Right lobe of liver (tissue), 6 donors: ENCODE data around the gene OAF. TPM values are rescaled to one million over a fixed set of nuclear protein-coding genes. Genes with fewer than 3 reads are reported as not detected.

Experiments used
- ATAC-seq, 4 donors: fragments of 200-7000 bp; cut with Tn5 transposase; one replicate each; pipeline ENCODE4 v1.9.1; 2020; ENCODE audit warnings: mild to moderate bottlenecking in 4 of 4, moderate library complexity in 4 of 4
- DNase-seq, 3 donors: peaks; one replicate each; pipeline ENCODE4 v3.0.0-alpha.2; 2020
- H3K27ac ChIP-seq, 3 donors: fragments of 200-600 bp; one replicate each; pipeline ENCODE4 v1.8.0; 2022
- H3K27me3 ChIP-seq, 2 donors: fragments of 200-600 bp; one replicate each; pipeline ENCODE4 v1.8.0; 2022
- H3K36me3 ChIP-seq, 4 donors: fragments of 200-600 bp; sonication (generic) in 1 of 4; one replicate each; pipeline versions ENCODE4 v1.5.1 to v1.8.0; 2017 to 2022; ENCODE audit warnings: control low read depth in 1 of 4
- H3K4me1 ChIP-seq, 4 donors: fragments of 200-600 bp; sonication (generic) in 1 of 4; one replicate each; pipeline versions ENCODE4 v1.5.1 to v1.8.0; 2017 to 2022; ENCODE audit warnings: control low read depth in 1 of 4
- H3K4me3 ChIP-seq, 3 donors: fragments of 200-600 bp; one replicate each; pipeline ENCODE4 v1.8.0; 2022
- H3K9me3 ChIP-seq, 4 donors: fragments of 200-600 bp; sonication (generic) in 1 of 4; one replicate each; pipeline versions ENCODE4 v1.5.1 to v1.8.0; 2017 to 2022; ENCODE audit warnings: control low read depth in 1 of 4
- CTCF ChIP-seq, 4 donors: fragments of 200-600 bp in 3 of 4; fragments of 450-650 bp in 1 of 4; IDR thresholded peaks; one replicate each; pipeline versions ENCODE4 v1.5.1 to v1.8.0; 2016 to 2022; ENCODE audit warnings: antibody characterized with exemption in 4 of 4, mild to moderate bottlenecking in 2 of 4
- POLR2A ChIP-seq: fragments of 450-650 bp; IDR thresholded peaks from one replicate; pipeline ENCODE4 v1.6.1; 2017; ENCODE audit warnings: antibody characterized with exemption, mild to moderate bottlenecking
- WGBS: methylation state at CpG from one replicate; pipeline ENCODE4 v1.1.6; 2018; ENCODE audit warnings: low coverage, low lambda C conversion rate; ENCODE audit not compliant: insufficient coverage; ENCODE audit errors: missing lambda C conversion rate; 5-methylcytosine and 5-hydroxymethylcytosine counted together
- intact Hi-C, 2 donors: fragments of 100-400 bp; cut with DNase I; formaldehyde crosslinking; loops; one replicate each; pipeline versions ENCODE4 v1.11.2 to v1.14.1; 2022
- total RNA-seq, 6 experiments: library from RNA; depleted of rRNA in 2 of 6; stranded (reverse); fragments of >200 nt in 2 of 6; fragmentation: NEBNext Ultra II Directional in 3 of 6; extraction: Animal tissue kit (Norgen Biotek cat#: 25700) in 3 of 6; gene quantifications; one replicate each; pipeline versions ENCODE4 v1.1.0 to v1.2.4, GENCODE V29; 2016 to 2023
- donor health status: DM: no; HTN: yes; CAD: no.
- donor health status: DM: no; HTN: no; CAD: no.
- donor health status: DM: no; HTN: no; CAD: no.
- donor health status: DM: no; HTN: yes; CAD: no.
- donor health status: DM: no; HTN: yes; CAD: no.

Gene OAF
- total RNA-seq, 6 experiments from 2014 or later, result 199 to 271 (median 220) TPM

DNA sequence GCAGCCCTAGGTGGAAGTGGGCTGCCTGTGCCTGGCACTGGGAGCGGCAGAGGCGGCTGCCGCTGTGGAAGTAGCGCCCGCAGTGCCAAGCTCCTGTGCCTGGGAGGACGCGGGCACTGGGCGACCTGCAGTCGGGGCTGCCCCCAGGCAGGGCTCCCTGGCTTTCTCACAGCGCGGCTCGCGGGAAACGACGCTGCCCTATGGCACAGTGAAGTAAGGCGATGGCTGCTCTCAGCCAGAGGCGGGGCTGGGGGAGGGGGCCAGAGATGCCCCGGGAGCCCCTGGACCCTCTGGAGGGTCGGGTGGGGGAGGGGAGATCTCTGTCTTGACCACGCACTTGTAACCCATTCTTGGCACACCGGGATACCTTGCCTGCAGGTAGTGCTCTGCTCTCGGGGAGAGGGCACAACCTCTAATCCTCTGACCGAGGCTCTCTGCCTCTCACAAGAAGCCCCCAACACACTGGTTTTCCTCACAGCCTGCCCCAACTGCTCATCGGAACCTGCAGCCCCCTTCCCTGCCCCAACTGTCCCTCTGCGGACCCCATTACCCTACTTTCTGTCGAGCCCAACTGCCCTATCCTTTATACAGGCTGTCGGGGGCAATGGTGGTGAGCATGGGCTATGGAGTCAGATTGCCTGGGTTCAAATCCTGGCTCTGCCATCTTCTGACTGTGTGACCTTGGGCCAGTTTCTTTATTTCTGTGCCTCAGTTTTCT, 40.7 kb upstream of the OAF start:
- no peaks in the 10 kb centered on the region for H3K27me3 ChIP-seq
- DNase-seq, result no peak

GRCh38 chr11:120170741-120171261, 40.0 kb upstream of the OAF start:
- H3K36me3 ChIP-seq, result no peaks in the 10 kb centered on the region
- H3K4me1 ChIP-seq, result peaks cover 0 to 17% (median 3%) of the 10 kb centered on the region in 4 donors
- WGBS, result 80% methylated on average over 6 of the region's 12 CpGs
- no peaks in the 10 kb centered on the region for H3K27me3 ChIP-seq
- H3K4me3 ChIP-seq, result no peak overlapping the region
- no peak for ATAC-seq
- no peaks in the 10 kb centered on the region for H3K9me3 ChIP-seq
- intact Hi-C loops, result loop anchor here (5.0 kb wide), 4 partner anchors 56 to 132 kb away; no protein-coding TSS in a partner anchor
- DNase-seq, result no peak
- TF ChIP-seq POLR2A (no peak), CTCF (IDR thresholded peaks at IDR 0.05) (no peak)
- no peak overlapping the region for H3K27ac ChIP-seq

More for the DNA sequence above, 40.7 kb upstream of the OAF start:
- WGBS, result 71% methylated on average over 9 of the region's 27 CpGs
- Histone ChIP-seq H3K36me3 (no peaks in the 10 kb centered on the region), H3K9me3 (no peaks in the 10 kb centered on the region), H3K4me1 (peaks cover 0 to 17% (median 3%) of the 10 kb centered on the region in 4 donors), H3K27ac (no peak overlapping the region), H3K4me3 (no peak overlapping the region)
- intact Hi-C loops, result loop anchor here (5.0 kb wide), 4 partner anchors 57 to 132 kb away; no protein-coding TSS in a partner anchor
- TF ChIP-seq POLR2A (no peak), CTCF (IDR thresholded peaks at IDR 0.05) (no peak)
- peak in 2 of 4 donors; percentile 1 to 3 for ATAC-seq

GRCh38 chr11:120172054-120172911, 38.5 kb upstream of the OAF start:
- Histone ChIP-seq H3K27ac (no peak overlapping the region), H3K4me1 (peaks cover 0 to 17% (median 3%) of the 10 kb centered on the region in 4 donors), H3K4me3 (no peak overlapping the region), H3K9me3 (no peaks in the 10 kb centered on the region), H3K36me3 (no peaks in the 10 kb centered on the region), H3K27me3 (no peaks in the 10 kb centered on the region)
- peak; percentile 76 to 80 (median 80) for ATAC-seq
- TF ChIP-seq CTCF (IDR thresholded peaks at IDR 0.05) (peak; percentile 76 to 84 (median 80)), POLR2A (no peak)
- intact Hi-C loops, result loop anchor here (5.0 kb wide), 4 partner anchors 55 to 130 kb away; no protein-coding TSS in a partner anchor
- DNase-seq, result peak; percentile 74 to 76 (median 76)
- 18% methylated on average over 15 of the region's 24 CpGs for WGBS

GRCh38 chr11:120173019-120173705, 37.7 kb upstream of the OAF start:
- H3K27ac ChIP-seq, result no peak overlapping the region
- no peaks in the 10 kb centered on the region for H3K36me3 ChIP-seq
- 63% methylated on average over 6 of the region's 11 CpGs for WGBS
- ATAC-seq (no peak), DNase-seq (no peak)
- H3K4me1 ChIP-seq, result peaks cover 0 to 17% (median 3%) of the 10 kb centered on the region in 4 donors
- no peaks in the 10 kb centered on the region for H3K27me3 ChIP-seq
- no peak overlapping the region for H3K4me3 ChIP-seq
- TF ChIP-seq POLR2A, result no peak
- TF ChIP-seq CTCF (IDR thresholded peaks at IDR 0.05), result no peak
- H3K9me3 ChIP-seq, result no peaks in the 10 kb centered on the region
- intact Hi-C loops, result loop anchor here (5.0 kb wide), 4 partner anchors 54 to 129 kb away; no protein-coding TSS in a partner anchor
